Pancreas (tissue), 10 donors: ENCODE data around the gene PRR22. TPM values are rescaled to one million over a fixed set of nuclear protein-coding genes. Genes with fewer than 3 reads are reported as not detected.
A peak's percentile ranks its signal among the peaks of the same experiment; 100 is the strongest.

ENCODE experiments used
- ATAC-seq, 4 donors: fragments of 200-7000 bp; cut with Tn5 transposase; one replicate each; pipeline versions ENCODE4 v1.8.0 to v1.9.1; 2020; ENCODE audit warnings: mild to moderate bottlenecking in 4 of 4, moderate library complexity in 4 of 4
- DNase-seq, 6 donors: peaks; one replicate each; pipeline ENCODE4 v3.0.0-alpha.2; 2020
- FAIRE-seq: peaks from 2 replicates; lab custom pipeline; 2012; peaks lifted over from hg19 to GRCh38; lab: Jason Lieb, UNC
- H3K27ac ChIP-seq, 4 donors: fragments of 200-600 bp; sonication (generic); 1 replicate in 3 of 4; 2 replicates in 1 of 4; pipeline versions ENCODE4 v1.5.0 to v1.8.0; 2020
- H3K27me3 ChIP-seq, 4 donors: fragments of 200-600 bp; one replicate each; pipeline ENCODE4 v1.8.0; 2021
- H3K36me3 ChIP-seq, 3 donors: fragments of 200-600 bp; sonication (generic) in 1 of 3; one replicate each; pipeline versions ENCODE4 v1.5.0 to v1.8.0; 2020 to 2021
- H3K4me1 ChIP-seq, 3 donors: fragments of 200-600 bp; one replicate each; pipeline ENCODE4 v1.8.0; 2021
- H3K4me3 ChIP-seq, 4 donors: fragments of 200-600 bp; sonication (generic) in 2 of 4; one replicate each; pipeline versions ENCODE4 v1.5.0 to v1.8.0; 2020 to 2021
- H3K9me3 ChIP-seq, 4 donors: fragments of 200-600 bp; one replicate each; pipeline ENCODE4 v1.8.0; 2021
- WGBS, 2 donors: extraction: QIAGEN DNeasy Blood & Tissue Kit; methylation state at CpG; one replicate each; pipeline ENCODE4 v1.1.7; 2013; 5-methylcytosine and 5-hydroxymethylcytosine counted together
- intact Hi-C, 3 donors: fragments of 100-400 bp; cut with DNase I; formaldehyde crosslinking; loops; one replicate each; pipeline versions ENCODE4 v1.11.1 to v1.14.2; 2022
- polyA plus RNA-seq, 2 donors: library from polyadenylated mRNA; stranded (reverse); fragments of 200-250 nt; gene quantifications; one replicate each; pipeline ENCODE4 v1.2.3, GENCODE V29; 2013
- total RNA-seq, 6 donors: library from RNA; stranded (reverse); fragmentation: NEBNext Ultra II Directional in 4 of 6; extraction: Animal tissue kit (Norgen Biotek cat#: 25700) in 4 of 6; gene quantifications; one replicate each; pipeline versions ENCODE4 v1.2.1 to v1.2.4, GENCODE V29; 2021 to 2023
- TF ChIP-seq, protein P1 (sequence below), 4 donors: fragments of 200-600 bp; sonication (generic) in 3 of 4; IDR thresholded peaks; one replicate each; pipeline versions ENCODE4 v1.5.0 to v1.8.0; 2021; ENCODE audit warnings: antibody characterized with exemption in 4 of 4
- donor health status: healthy with polysubstance abuse.
- donor health status: DM: no; HTN: no; CAD: no; lungs with moderate emphysema.
- donor health status: DM: no; HTN: no; CAD: no.
- donor health status: control.
- donor health status: control.
- donor health status: Bipolar disorder and iron deficiency.
- donor health status: DM: yes; HTN: yes; CAD: no.
- donor health status: DM: no; HTN: no; CAD: no.
- donor health status: DM: no; HTN: no; CAD: no.
- donor health status: DM: yes; HTN: yes; CAD: no.

The PRR22 gene
- total and polyA plus RNA-seq, 8 donors = 0.61 to 25.9 (median 2.1) TPM

- H3K9me3 ChIP-seq = no peaks in the 10 kb centered on the region
- FAIRE-seq = no peak
Measured at GRCh38 chr19:5808120-5808816, 23.7 kb upstream of the PRR22 start.

GRCh38 chr19:5806905-5807304 is 22.4 kb upstream of the PRR22 start:
- H3K27me3 ChIP-seq = no peaks in the 10 kb centered on the region
- H3K4me1 ChIP-seq = peaks cover 0 to 5% (median 0%) of the 10 kb centered on the region in 3 donors
- TF ChIP-seq, protein P1, sequence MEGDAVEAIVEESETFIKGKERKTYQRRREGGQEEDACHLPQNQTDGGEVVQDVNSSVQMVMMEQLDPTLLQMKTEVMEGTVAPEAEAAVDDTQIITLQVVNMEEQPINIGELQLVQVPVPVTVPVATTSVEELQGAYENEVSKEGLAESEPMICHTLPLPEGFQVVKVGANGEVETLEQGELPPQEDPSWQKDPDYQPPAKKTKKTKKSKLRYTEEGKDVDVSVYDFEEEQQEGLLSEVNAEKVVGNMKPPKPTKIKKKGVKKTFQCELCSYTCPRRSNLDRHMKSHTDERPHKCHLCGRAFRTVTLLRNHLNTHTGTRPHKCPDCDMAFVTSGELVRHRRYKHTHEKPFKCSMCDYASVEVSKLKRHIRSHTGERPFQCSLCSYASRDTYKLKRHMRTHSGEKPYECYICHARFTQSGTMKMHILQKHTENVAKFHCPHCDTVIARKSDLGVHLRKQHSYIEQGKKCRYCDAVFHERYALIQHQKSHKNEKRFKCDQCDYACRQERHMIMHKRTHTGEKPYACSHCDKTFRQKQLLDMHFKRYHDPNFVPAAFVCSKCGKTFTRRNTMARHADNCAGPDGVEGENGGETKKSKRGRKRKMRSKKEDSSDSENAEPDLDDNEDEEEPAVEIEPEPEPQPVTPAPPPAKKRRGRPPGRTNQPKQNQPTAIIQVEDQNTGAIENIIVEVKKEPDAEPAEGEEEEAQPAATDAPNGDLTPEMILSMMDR (IDR thresholded peaks at IDR 0.05) = no peak
- H3K4me3 ChIP-seq = no peak overlapping the region
- H3K27ac ChIP-seq = no peak overlapping the region
- no peaks in the 10 kb centered on the region for H3K9me3 ChIP-seq
- intact Hi-C loops = loop anchor here in 1 of 3 donors (5.0 kb wide), 1 partner anchor 85 kb away; no protein-coding TSS in a partner anchor
- WGBS, 2 donors = 87 to 90% methylated on average over 5 of the region's 5 CpGs
- no peak for DNase-seq
- no peaks in the 10 kb centered on the region for H3K36me3 ChIP-seq
- FAIRE-seq = no peak
- no peak for ATAC-seq

More at GRCh38 chr19:5808120-5808816, 23.7 kb upstream of the PRR22 start:
- DNase-seq = peak in 4 of 6 donors; percentile 12 to 73 (median 60)
- no peak for ATAC-seq
- intact Hi-C loops = loop anchor here in 1 of 3 donors (5.0 kb wide), 1 partner anchor 84 kb away; no protein-coding TSS in a partner anchor
- Histone ChIP-seq H3K4me3 (no peak overlapping the region), H3K27me3 (no peaks in the 10 kb centered on the region), H3K36me3 (no peaks in the 10 kb centered on the region), H3K4me1 (peaks cover 0 to 5% (median 0%) of the 10 kb centered on the region in 3 donors), H3K27ac (no peak overlapping the region)
- WGBS, 2 donors = 83 to 84% methylated on average over 21 of the region's 21 CpGs
- TF ChIP-seq, protein P1 (IDR thresholded peaks at IDR 0.05) = no peak

- Histone ChIP-seq H3K27me3 (no peaks in the 10 kb centered on the region), H3K36me3 (no peaks in the 10 kb centered on the region), H3K4me1 (peaks cover 0 to 5% (median 0%) of the 10 kb centered on the region in 3 donors), H3K27ac (peak overlapping the region in 1 of 4 donors; percentile 71), H3K9me3 (no peaks in the 10 kb centered on the region), H3K4me3 (peak overlapping the region in 3 of 4 donors; percentile 52 to 61 (median 55))
- FAIRE-seq (no peak), ATAC-seq (no peak), DNase-seq (peak in 3 of 6 donors; percentile 24 to 62 (median 41))
- TF ChIP-seq, protein P1 (IDR thresholded peaks at IDR 0.05) = peak in 1 of 4 donors; percentile 3
- 27% methylated on average over 6 of the region's 6 CpGs for WGBS, 2 donors
- intact Hi-C loops = loop anchor here in 1 of 3 donors (5.0 kb wide), 1 partner anchor 86 kb away; no protein-coding TSS in a partner anchor
Measured at GRCh38 chr19:5806133-5806489, 21.6 kb upstream of the PRR22 start.

GRCh38 chr19:5805462-5806132 is 21.1 kb upstream of the PRR22 start:
- Histone ChIP-seq H3K4me3 (peak overlapping the region; percentile 30 to 61 (median 54)), H3K9me3 (no peaks in the 10 kb centered on the region), H3K36me3 (no peaks in the 10 kb centered on the region), H3K27ac (peak overlapping the region; percentile 33 to 78 (median 65)), H3K27me3 (no peaks in the 10 kb centered on the region), H3K4me1 (peaks cover 0 to 10% (median 0%) of the 10 kb centered on the region in 3 donors)
- ATAC-seq (peak; percentile 62 to 73 (median 67)), DNase-seq (peak; percentile 75 to 94 (median 90)), FAIRE-seq (no peak)
- WGBS, 2 donors = 1% methylated on average over 40 to 46 of the region's 46 CpGs
- intact Hi-C loops = loop anchor here in 1 of 3 donors (5.0 kb wide), 1 partner anchor 87 kb away; no protein-coding TSS in a partner anchor
- TF ChIP-seq, protein P1 (IDR thresholded peaks at IDR 0.05) = peak; percentile 76 to 85 (median 80)
